ENCODE data around the gene CGNL1.

CGNL1 gene

GRCh38 chr15:57440799-57441198 is 64.5 kb downstream of the CGNL1 start:
- H3K9me3 ChIP-seq (ENCODE audit: insufficient read depth, low read length), result no peaks in the 10 kb centered on the region
- no peaks in the 10 kb centered on the region; the same call in 1 of the 2 replicates for H3K27me3 ChIP-seq (ENCODE audit: low read depth, low read length)
- H3K4me1 ChIP-seq (ENCODE audit: low read length), result peaks cover 4% of the 10 kb centered on the region; the same call in 1 of the 2 replicates
- H3K36me3 ChIP-seq (replicated peaks; ENCODE audit: low read depth, low read length), result no peaks in the 10 kb centered on the region
- TF ChIP-seq, protein P1, sequence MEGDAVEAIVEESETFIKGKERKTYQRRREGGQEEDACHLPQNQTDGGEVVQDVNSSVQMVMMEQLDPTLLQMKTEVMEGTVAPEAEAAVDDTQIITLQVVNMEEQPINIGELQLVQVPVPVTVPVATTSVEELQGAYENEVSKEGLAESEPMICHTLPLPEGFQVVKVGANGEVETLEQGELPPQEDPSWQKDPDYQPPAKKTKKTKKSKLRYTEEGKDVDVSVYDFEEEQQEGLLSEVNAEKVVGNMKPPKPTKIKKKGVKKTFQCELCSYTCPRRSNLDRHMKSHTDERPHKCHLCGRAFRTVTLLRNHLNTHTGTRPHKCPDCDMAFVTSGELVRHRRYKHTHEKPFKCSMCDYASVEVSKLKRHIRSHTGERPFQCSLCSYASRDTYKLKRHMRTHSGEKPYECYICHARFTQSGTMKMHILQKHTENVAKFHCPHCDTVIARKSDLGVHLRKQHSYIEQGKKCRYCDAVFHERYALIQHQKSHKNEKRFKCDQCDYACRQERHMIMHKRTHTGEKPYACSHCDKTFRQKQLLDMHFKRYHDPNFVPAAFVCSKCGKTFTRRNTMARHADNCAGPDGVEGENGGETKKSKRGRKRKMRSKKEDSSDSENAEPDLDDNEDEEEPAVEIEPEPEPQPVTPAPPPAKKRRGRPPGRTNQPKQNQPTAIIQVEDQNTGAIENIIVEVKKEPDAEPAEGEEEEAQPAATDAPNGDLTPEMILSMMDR (IDR thresholded peaks at IDR 0.05; ENCODE audit: low read depth, low read length), result no peak
- TF ChIP-seq EZH2phosphoT487 (IDR thresholded peaks at IDR 0.05; ENCODE audit: low read depth), result no peak
- no peak overlapping the region for H3K27ac ChIP-seq (ENCODE audit: low read length)
- no peaks in the 10 kb centered on the region for H3K79me2 ChIP-seq (ENCODE audit: low read length)
- H4K20me1 ChIP-seq (ENCODE audit: insufficient read depth, low read length), result no peaks in the 10 kb centered on the region
- no peak overlapping the region for H3K4me3 ChIP-seq (ENCODE audit: low read length)
- no peak overlapping the region for H2AFZ ChIP-seq (ENCODE audit: low read depth, low read length)
- no peak overlapping the region for H3K9ac ChIP-seq (ENCODE audit: low read length)
- H3K4me2 ChIP-seq (ENCODE audit: low read length), result no peak overlapping the region

GRCh38 chr15:57442335-57442734 is 66.0 kb downstream of the CGNL1 start:
- Histone ChIP-seq H3K36me3 (replicated peaks; ENCODE audit: low read depth, low read length) (no peaks in the 10 kb centered on the region), H3K9ac (ENCODE audit: low read length) (no peak overlapping the region), H3K4me2 (ENCODE audit: low read length) (no peak overlapping the region), H3K27ac (ENCODE audit: low read length) (no peak overlapping the region), H2AFZ (ENCODE audit: low read depth, low read length) (no peak overlapping the region), H4K20me1 (ENCODE audit: insufficient read depth, low read length) (no peaks in the 10 kb centered on the region), H3K9me3 (ENCODE audit: insufficient read depth, low read length) (no peaks in the 10 kb centered on the region), H3K4me3 (ENCODE audit: low read length) (no peak overlapping the region), H3K79me2 (ENCODE audit: low read length) (no peaks in the 10 kb centered on the region), H3K4me1 (ENCODE audit: low read length) (peaks cover 4% of the 10 kb centered on the region; the same call in 1 of the 2 replicates), H3K27me3 (ENCODE audit: low read depth, low read length) (peaks cover 4% of the 10 kb centered on the region; the same call in 1 of the 2 replicates)
- TF ChIP-seq EZH2phosphoT487 (IDR thresholded peaks at IDR 0.05; ENCODE audit: low read depth), result no peak
- TF ChIP-seq, protein P1 (IDR thresholded peaks at IDR 0.05; ENCODE audit: low read depth, low read length), result no peak

DNA sequence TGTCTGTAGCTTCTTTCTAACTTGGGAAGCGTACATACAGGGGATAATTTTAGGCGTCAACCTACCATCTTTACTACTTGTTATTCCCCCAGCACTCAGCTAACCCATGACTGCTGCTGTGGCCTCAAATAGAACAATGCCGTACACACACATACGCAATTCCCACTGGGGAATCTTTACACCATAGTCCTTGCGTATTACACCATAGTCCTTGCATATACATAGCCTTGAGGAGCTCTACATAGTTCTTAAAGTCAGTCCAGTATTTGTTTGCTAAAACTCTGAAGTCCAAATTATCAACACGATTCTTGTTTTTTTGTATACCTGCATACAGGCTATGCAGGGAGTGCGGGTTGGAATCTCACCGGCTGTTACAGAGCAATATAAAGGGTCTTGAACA is 67.2 kb downstream of the CGNL1 start:
- Histone ChIP-seq H3K4me2 (ENCODE audit: low read length) (no peak overlapping the region), H3K27me3 (ENCODE audit: low read depth, low read length) (peaks cover 7% of the 10 kb centered on the region; the same call in 1 of the 2 replicates), H4K20me1 (ENCODE audit: insufficient read depth, low read length) (no peaks in the 10 kb centered on the region), H3K79me2 (ENCODE audit: low read length) (no peaks in the 10 kb centered on the region), H3K9me3 (ENCODE audit: insufficient read depth, low read length) (no peaks in the 10 kb centered on the region), H3K4me3 (ENCODE audit: low read length) (no peak overlapping the region), H3K4me1 (ENCODE audit: low read length) (peaks cover 4% of the 10 kb centered on the region; the same call in 1 of the 2 replicates), H3K36me3 (replicated peaks; ENCODE audit: low read depth, low read length) (no peaks in the 10 kb centered on the region), H3K9ac (ENCODE audit: low read length) (no peak overlapping the region), H3K27ac (ENCODE audit: low read length) (no peak overlapping the region), H2AFZ (ENCODE audit: low read depth, low read length) (no peak overlapping the region)
- TF ChIP-seq, protein P1 (IDR thresholded peaks at IDR 0.05; ENCODE audit: low read depth, low read length), result no peak
- no peak for TF ChIP-seq EZH2phosphoT487 (IDR thresholded peaks at IDR 0.05; ENCODE audit: low read depth)

DNA sequence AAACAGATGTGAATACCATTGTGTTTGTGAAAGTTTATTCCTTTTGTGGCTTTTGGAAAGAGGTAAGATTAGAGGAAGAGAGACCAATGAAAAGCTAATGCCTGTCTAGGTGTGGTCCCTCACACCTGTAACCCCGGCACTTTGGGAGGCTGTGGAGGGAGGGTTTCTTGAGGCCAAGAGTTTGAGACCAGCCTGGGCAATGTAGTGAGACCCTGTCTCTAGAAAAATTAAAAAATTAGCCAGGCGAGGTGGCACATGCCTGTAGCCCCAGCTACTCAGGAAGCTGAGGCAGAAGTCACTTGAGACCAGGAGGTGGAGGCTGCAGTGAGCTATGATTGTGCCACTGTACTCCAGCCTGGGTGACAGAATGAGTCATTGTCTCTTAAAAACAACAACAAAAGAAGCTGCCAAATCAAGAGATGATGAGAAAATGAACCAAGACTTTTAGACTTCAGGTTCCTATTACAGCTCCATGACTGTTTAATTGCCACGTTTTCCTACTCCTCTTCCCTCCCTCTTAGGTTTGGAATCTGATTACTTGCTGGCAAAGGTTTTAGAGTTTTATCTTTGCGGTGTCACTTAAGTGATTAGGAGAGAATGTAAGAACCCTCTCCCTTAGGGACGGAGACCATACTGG is 68.7 kb downstream of the CGNL1 start:
- H3K79me2 ChIP-seq (ENCODE audit: low read length), result no peaks in the 10 kb centered on the region
- no peak overlapping the region for H2AFZ ChIP-seq (ENCODE audit: low read depth, low read length)
- TF ChIP-seq, protein P1 (IDR thresholded peaks at IDR 0.05; ENCODE audit: low read depth, low read length), result no peak
- no peak for TF ChIP-seq EZH2phosphoT487 (IDR thresholded peaks at IDR 0.05; ENCODE audit: low read depth)
- H3K36me3 ChIP-seq (replicated peaks; ENCODE audit: low read depth, low read length), result no peaks in the 10 kb centered on the region
- no peak overlapping the region for H3K4me3 ChIP-seq (ENCODE audit: low read length)
- no peak overlapping the region for H3K9ac ChIP-seq (ENCODE audit: low read length)
- no peak overlapping the region for H3K4me2 ChIP-seq (ENCODE audit: low read length)
- peaks cover 4% of the 10 kb centered on the region; the same call in 1 of the 2 replicates for H3K4me1 ChIP-seq (ENCODE audit: low read length)
- H3K27ac ChIP-seq (ENCODE audit: low read length), result no peak overlapping the region
- H3K9me3 ChIP-seq (ENCODE audit: insufficient read depth, low read length), result no peaks in the 10 kb centered on the region
- H3K27me3 ChIP-seq (ENCODE audit: low read depth, low read length), result peaks cover 15% of the 10 kb centered on the region; the same call in 1 of the 2 replicates
- no peaks in the 10 kb centered on the region for H4K20me1 ChIP-seq (ENCODE audit: insufficient read depth, low read length)

Data from OCI-LY3 (cell line).